GM23338 (cell line): Measurements from ENCODE around the gene TCF7L2. TPM values are rescaled to one million over a fixed set of nuclear protein-coding genes. Genes with fewer than 3 reads are reported as not detected.

Experiments
- ATAC-seq: fragments of 200-7000 bp; cut with Tn5 transposase; 3 replicates; pipeline ENCODE4 v1.9.1; 2020
- DNase-seq: peaks from one replicate; pipeline ENCODE4 v3.0.0-alpha.2; 2015; ENCODE audit warnings: low spot score
- H2AFZ ChIP-seq: fragments of 200-600 bp; sonication (generic); 2 replicates; pipeline ENCODE4 v1.8.0; 2016; ENCODE audit warnings: antibody characterized with exemption, mild to moderate bottlenecking, moderate library complexity
- H3F3A ChIP-seq: fragments of 200-600 bp; sonication (generic); replicated peaks from 2 replicates; pipeline ENCODE4 v1.8.0; 2017; ENCODE audit warnings: antibody characterized with exemption, mixed run types, low read depth
- H3K27ac ChIP-seq: fragments of 200-600 bp; sonication (generic); 2 replicates; pipeline ENCODE4 v1.6.1; 2016; ENCODE audit warnings: low read depth
- H3K27me3 ChIP-seq: fragments of 200-600 bp; sonication (generic); 2 replicates; pipeline ENCODE4 v1.8.0; 2016; ENCODE audit warnings: mild to moderate bottlenecking, mixed run types, moderate library complexity; ENCODE audit not compliant: insufficient read depth
- H3K36me3 ChIP-seq: fragments of 200-600 bp; sonication (generic); 2 replicates; pipeline ENCODE4 v1.8.0; 2016; ENCODE audit warnings: mild to moderate bottlenecking; ENCODE audit not compliant: insufficient read depth
- H3K4me1 ChIP-seq: fragments of 200-600 bp; sonication (generic); 2 replicates; pipeline ENCODE4 v1.8.0; 2016; ENCODE audit warnings: mild to moderate bottlenecking, moderate library complexity; ENCODE audit not compliant: insufficient read depth
- H3K4me2 ChIP-seq: fragments of 200-600 bp; sonication (generic); 2 replicates; pipeline ENCODE4 v1.7.1; 2017; ENCODE audit warnings: mixed run types
- H3K4me3 ChIP-seq: fragments of 200-600 bp; sonication (generic); 2 replicates; pipeline ENCODE4 v1.6.1; 2016; ENCODE audit warnings: mixed run types
- H3K79me2 ChIP-seq: fragments of 200-600 bp; sonication (generic); replicated peaks from 2 replicates; pipeline ENCODE4 v1.8.0; 2017; ENCODE audit warnings: mild to moderate bottlenecking; ENCODE audit not compliant: insufficient read depth
- H3K9me2 ChIP-seq: fragments of 200-600 bp; sonication (generic); 2 replicates; pipeline ENCODE4 v1.8.0; 2017; ENCODE audit not compliant: insufficient read depth
- H4K20me1 ChIP-seq: fragments of 200-600 bp; sonication (generic); replicated peaks from 2 replicates; pipeline ENCODE4 v1.8.0; 2017; ENCODE audit warnings: mild to moderate bottlenecking; ENCODE audit not compliant: insufficient read depth
- H3K27ac Mint-ChIP-seq: 2 replicates; pipeline ENCODE4 v1.8.0; 2020; ENCODE audit warnings: inconsistent platforms, mild to moderate bottlenecking, moderate library complexity, mixed read lengths
- H3K27me3 Mint-ChIP-seq: 3 replicates; pipeline ENCODE4 v1.8.0; 2022; ENCODE audit warnings: low read depth, mild to moderate bottlenecking, moderate library complexity, mixed read lengths, inconsistent platforms; ENCODE audit not compliant: insufficient read depth, poor library complexity
- H3K36me3 Mint-ChIP-seq: 3 replicates; pipeline ENCODE4 v1.8.0; 2021; ENCODE audit warnings: low read depth, mild to moderate bottlenecking, inconsistent platforms, moderate library complexity, mixed read lengths
- H3K4me1 Mint-ChIP-seq: 3 replicates; pipeline ENCODE4 v1.8.0; 2020; ENCODE audit warnings: mild to moderate bottlenecking, inconsistent platforms, mixed read lengths
- H3K4me3 Mint-ChIP-seq: 3 replicates; pipeline ENCODE4 v1.8.0; 2021; ENCODE audit warnings: moderate library complexity, mild to moderate bottlenecking, inconsistent platforms, mixed read lengths
- H3K9me3 Mint-ChIP-seq: 3 replicates; pipeline ENCODE4 v1.8.0; 2020; ENCODE audit warnings: moderate library complexity, mild to moderate bottlenecking, inconsistent platforms, mixed read lengths
- CREB1 ChIP-seq: fragments of 250-450 bp; sonication (Bioruptor Pico); IDR thresholded peaks from 2 replicates; pipeline ENCODE4 v1.5.0; 2020; ENCODE audit warnings: low read depth, mild to moderate bottlenecking, moderate library complexity
- CTCF ChIP-seq, 2 experiments: fragments of 200-600 bp in 1 of 2; sonication (generic) in 1 of 2; conservative IDR thresholded peaks; 2 replicates each; pipeline versions ENCODE4 v1.5.1 to v1.6.1; 2016 to 2017; ENCODE audit warnings: antibody characterized with exemption in 2 of 2, low read depth in 2 of 2, mild to moderate bottlenecking in 2 of 2, moderate library complexity in 1 of 2
- ETS1 ChIP-seq: IDR thresholded peaks from 2 replicates; pipeline ENCODE4 v1.6.1; 2016; ENCODE audit warnings: antibody characterized with exemption
- EZH2 ChIP-seq: fragments of 200-600 bp; sonication (generic); IDR thresholded peaks from one replicate; pipeline ENCODE4 v1.8.0; 2017; ENCODE audit warnings: antibody characterized with exemption, mild to moderate bottlenecking, low read depth; ENCODE audit not compliant: unreplicated experiment
- EZH2phosphoT487 ChIP-seq: fragments of 200-600 bp; sonication (generic); IDR thresholded peaks from one replicate; pipeline ENCODE4 v1.8.1; 2018; ENCODE audit warnings: antibody characterized with exemption; ENCODE audit not compliant: unreplicated experiment
- JUNB ChIP-seq: IDR thresholded peaks from one replicate; pipeline ENCODE4 v1.6.1; 2016; ENCODE audit warnings: antibody characterized with exemption; ENCODE audit not compliant: unreplicated experiment
- NANOG ChIP-seq: IDR thresholded peaks from 2 replicates; pipeline ENCODE4 v1.6.1; 2016; ENCODE audit warnings: antibody characterized with exemption, borderline replicate concordance
- POLR2AphosphoS5 ChIP-seq: IDR thresholded peaks from 2 replicates; pipeline ENCODE4 v1.6.1; 2016; ENCODE audit warnings: antibody characterized with exemption, low read depth
- REST ChIP-seq: IDR thresholded peaks from one replicate; pipeline ENCODE4 v1.6.1; 2018; ENCODE audit warnings: antibody characterized with exemption; ENCODE audit not compliant: unreplicated experiment
- STAT1 ChIP-seq: IDR thresholded peaks from one replicate; pipeline ENCODE4 v1.6.1; 2016; ENCODE audit warnings: antibody characterized with exemption; ENCODE audit not compliant: unreplicated experiment
- ZNF114 ChIP-seq: fragments of 250-450 bp; sonication (Bioruptor Pico); IDR thresholded peaks from 2 replicates; pipeline ENCODE4 v1.5.0; 2020; ENCODE audit warnings: mild to moderate bottlenecking, moderate library complexity
- ZNF331 ChIP-seq: fragments of 250-450 bp; sonication (Bioruptor Pico); IDR thresholded peaks from 2 replicates; pipeline ENCODE4 v1.5.0; 2020; ENCODE audit warnings: low read depth, mild to moderate bottlenecking, moderate library complexity
- polyA plus RNA-seq: library from polyadenylated mRNA; unstranded; fragments of >200 nt; fragmentation: Nextera tagmentation; extraction: Ambion mirVana; gene quantifications from 2 replicates; pipeline ENCODE4 v1.2.1, GENCODE V29; 2016
- total RNA-seq: library from RNA; depleted of rRNA; stranded (reverse); fragments of >200 nt; shearing (Covaris generic); gene quantifications from 2 replicates; pipeline ENCODE4 v1.2.3, GENCODE V29; 2014
- TF ChIP-seq, protein P1 (sequence below): fragments of 250-450 bp; sonication (Bioruptor Pico); IDR thresholded peaks from 2 replicates; pipeline ENCODE4 v1.5.0; 2020; ENCODE audit warnings: mild to moderate bottlenecking, moderate library complexity

Gene TCF7L2
- total and polyA plus RNA-seq, 2 experiments from 2014 or later: 32.2 to 80.8 TPM

DNA sequence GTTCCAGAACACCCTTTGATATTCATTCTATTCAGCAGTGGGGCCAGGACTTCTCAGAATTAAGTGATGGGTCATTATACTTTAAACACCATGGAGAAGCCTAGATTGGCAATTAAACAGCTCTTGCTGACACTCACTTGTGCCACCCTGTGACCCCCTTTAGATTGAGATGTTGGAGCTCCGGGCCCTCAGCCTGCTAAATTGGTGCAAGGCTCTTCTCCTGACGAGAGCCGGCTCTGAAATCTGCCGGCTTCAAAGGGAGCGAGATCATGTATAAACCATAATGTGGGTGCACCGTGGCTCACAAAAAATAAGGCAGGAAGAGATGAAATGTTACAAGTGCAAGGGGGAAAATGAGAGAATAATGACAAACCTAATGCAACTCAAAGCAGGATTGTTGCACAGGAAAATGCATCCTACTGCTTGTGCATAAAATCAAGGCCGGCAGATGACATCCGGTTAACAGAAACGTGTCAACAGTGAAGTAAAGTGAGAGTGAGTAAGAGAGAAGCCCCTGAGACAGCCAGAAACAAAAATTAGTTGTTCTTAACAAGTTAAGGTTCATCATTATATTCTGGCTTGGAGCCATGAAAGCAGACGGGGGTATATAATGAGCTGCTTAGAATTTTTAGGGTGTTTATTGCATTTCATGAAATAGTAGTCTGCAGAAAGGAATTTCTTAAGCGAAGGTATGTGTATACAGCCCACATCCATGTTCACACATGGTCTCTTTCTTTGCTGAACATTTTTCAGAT, 198.2 kb downstream of the TCF7L2 start:
- Histone ChIP-seq H3K79me2 (peaks cover 21% of the 10 kb centered on the region), H3K27me3 (no peaks in the 10 kb centered on the region), H3K4me3 (no peak overlapping the region), H3K9me2 (no peaks in the 10 kb centered on the region), H3K4me2 (no peak overlapping the region), H3K4me1 (peaks cover 7% of the 10 kb centered on the region; the same call in 1 of the 2 replicates), H3K36me3 (peaks cover 83% of the 10 kb centered on the region), H3K27ac (0 out of 2 replicates have a peak overlapping the region, but pooled peaks have one; percentile 63), H3F3A (0 out of 2 replicates have a peak, but pooled peaks cover 9% of the 10 kb centered on the region), H4K20me1 (peaks cover 38% of the 10 kb centered on the region), H2AFZ (no peak overlapping the region)
- H3K9me3 Mint-ChIP-seq: no peaks in the 10 kb centered on the region
- TF ChIP-seq JUNB: no peak
- TF ChIP-seq NANOG: no peak
- TF ChIP-seq CREB1: no peak
- TF ChIP-seq EZH2: no peak
- no peak for TF ChIP-seq ETS1
- TF ChIP-seq STAT1: no peak
- TF ChIP-seq CTCF (conservative IDR thresholded peaks at IDR 0.05; ENCODE audit: low read depth in 2 of 2): no peak
- TF ChIP-seq, protein P1, sequence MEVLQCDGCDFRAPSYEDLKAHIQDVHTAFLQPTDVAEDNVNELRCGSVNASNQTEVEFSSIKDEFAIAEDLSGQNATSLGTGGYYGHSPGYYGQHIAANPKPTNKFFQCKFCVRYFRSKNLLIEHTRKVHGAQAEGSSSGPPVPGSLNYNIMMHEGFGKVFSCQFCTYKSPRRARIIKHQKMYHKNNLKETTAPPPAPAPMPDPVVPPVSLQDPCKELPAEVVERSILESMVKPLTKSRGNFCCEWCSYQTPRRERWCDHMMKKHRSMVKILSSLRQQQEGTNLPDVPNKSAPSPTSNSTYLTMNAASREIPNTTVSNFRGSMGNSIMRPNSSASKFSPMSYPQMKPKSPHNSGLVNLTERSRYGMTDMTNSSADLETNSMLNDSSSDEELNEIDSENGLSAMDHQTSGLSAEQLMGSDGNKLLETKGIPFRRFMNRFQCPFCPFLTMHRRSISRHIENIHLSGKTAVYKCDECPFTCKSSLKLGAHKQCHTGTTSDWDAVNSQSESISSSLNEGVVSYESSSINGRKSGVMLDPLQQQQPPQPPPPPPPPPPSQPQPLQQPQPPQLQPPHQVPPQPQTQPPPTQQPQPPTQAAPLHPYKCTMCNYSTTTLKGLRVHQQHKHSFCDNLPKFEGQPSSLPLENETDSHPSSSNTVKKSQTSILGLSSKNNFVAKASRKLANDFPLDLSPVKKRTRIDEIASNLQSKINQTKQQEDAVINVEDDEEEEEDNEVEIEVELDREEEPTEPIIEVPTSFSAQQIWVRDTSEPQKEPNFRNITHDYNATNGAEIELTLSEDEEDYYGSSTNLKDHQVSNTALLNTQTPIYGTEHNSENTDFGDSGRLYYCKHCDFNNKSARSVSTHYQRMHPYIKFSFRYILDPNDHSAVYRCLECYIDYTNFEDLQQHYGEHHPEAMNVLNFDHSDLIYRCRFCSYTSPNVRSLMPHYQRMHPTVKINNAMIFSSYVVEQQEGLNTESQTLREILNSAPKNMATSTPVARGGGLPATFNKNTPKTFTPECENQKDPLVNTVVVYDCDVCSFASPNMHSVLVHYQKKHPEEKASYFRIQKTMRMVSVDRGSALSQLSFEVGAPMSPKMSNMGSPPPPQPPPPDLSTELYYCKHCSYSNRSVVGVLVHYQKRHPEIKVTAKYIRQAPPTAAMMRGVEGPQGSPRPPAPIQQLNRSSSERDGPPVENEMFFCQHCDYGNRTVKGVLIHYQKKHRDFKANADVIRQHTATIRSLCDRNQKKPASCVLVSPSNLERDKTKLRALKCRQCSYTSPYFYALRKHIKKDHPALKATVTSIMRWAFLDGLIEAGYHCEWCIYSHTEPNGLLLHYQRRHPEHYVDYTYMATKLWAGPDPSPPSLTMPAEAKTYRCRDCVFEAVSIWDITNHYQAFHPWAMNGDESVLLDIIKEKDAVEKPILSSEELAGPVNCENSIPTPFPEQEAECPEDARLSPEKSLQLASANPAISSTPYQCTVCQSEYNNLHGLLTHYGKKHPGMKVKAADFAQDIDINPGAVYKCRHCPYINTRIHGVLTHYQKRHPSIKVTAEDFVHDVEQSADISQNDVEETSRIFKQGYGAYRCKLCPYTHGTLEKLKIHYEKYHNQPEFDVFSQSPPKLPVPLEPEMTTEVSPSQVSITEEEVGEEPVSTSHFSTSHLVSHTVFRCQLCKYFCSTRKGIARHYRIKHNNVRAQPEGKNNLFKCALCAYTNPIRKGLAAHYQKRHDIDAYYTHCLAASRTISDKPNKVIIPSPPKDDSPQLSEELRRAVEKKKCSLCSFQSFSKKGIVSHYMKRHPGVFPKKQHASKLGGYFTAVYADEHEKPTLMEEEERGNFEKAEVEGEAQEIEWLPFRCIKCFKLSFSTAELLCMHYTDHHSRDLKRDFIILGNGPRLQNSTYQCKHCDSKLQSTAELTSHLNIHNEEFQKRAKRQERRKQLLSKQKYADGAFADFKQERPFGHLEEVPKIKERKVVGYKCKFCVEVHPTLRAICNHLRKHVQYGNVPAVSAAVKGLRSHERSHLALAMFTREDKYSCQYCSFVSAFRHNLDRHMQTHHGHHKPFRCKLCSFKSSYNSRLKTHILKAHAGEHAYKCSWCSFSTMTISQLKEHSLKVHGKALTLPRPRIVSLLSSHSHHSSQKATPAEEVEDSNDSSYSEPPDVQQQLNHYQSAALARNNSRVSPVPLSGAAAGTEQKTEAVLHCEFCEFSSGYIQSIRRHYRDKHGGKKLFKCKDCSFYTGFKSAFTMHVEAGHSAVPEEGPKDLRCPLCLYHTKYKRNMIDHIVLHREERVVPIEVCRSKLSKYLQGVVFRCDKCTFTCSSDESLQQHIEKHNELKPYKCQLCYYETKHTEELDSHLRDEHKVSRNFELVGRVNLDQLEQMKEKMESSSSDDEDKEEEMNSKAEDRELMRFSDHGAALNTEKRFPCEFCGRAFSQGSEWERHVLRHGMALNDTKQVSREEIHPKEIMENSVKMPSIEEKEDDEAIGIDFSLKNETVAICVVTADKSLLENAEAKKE (CRISPR knock-in tag): no peak
- no peak for TF ChIP-seq ZNF331 (CRISPR knock-in tag)
- no peak for TF ChIP-seq POLR2AphosphoS5
- TF ChIP-seq EZH2phosphoT487: no peak
- TF ChIP-seq ZNF114 (CRISPR knock-in tag): no peak
- no peak for TF ChIP-seq REST
- H3K36me3 Mint-ChIP-seq: peaks cover 94% of the 10 kb centered on the region
- no peak overlapping the region for H3K4me3 Mint-ChIP-seq
- DNase-seq: no peak
- H3K27ac Mint-ChIP-seq: 0 out of 2 replicates have a peak overlapping the region, but pooled peaks have one; percentile 3
- peaks cover 8% of the 10 kb centered on the region for H3K27me3 Mint-ChIP-seq
- ATAC-seq: no peak
- no peaks in the 10 kb centered on the region for H3K4me1 Mint-ChIP-seq
